SK-N-SH (cell line): ENCODE measurements around the gene SMAD2.

Source experiments
- CTCF ChIP-seq: fragments of 200-600 bp; sonication (generic); IDR thresholded peaks from 2 replicates; pipeline ENCODE4 v1.6.1; 2017; ENCODE audit warnings: antibody characterized with exemption, mild to moderate bottlenecking, moderate library complexity
- ELF1 ChIP-seq: IDR thresholded peaks from 2 replicates; pipeline ENCODE4 v1.4.0; 2012
- FOSL2 ChIP-seq: IDR thresholded peaks from 2 replicates; pipeline ENCODE4 v1.4.0; 2012; ENCODE audit warnings: low read depth, mild to moderate bottlenecking, moderate library complexity, borderline replicate concordance
- JUND ChIP-seq: IDR thresholded peaks from 2 replicates; pipeline ENCODE4 v1.4.0; 2012
- NFIC ChIP-seq: IDR thresholded peaks from 2 replicates; pipeline ENCODE4 v1.4.0; 2012; ENCODE audit warnings: borderline replicate concordance
- POLR2AphosphoS5 ChIP-seq: IDR thresholded peaks from 2 replicates; pipeline ENCODE4 v1.6.1; 2012; ENCODE audit warnings: low read depth, low read length
- RAD21 ChIP-seq: IDR thresholded peaks from 2 replicates; pipeline ENCODE4 v1.6.1; 2012; ENCODE audit warnings: mild to moderate bottlenecking, low read length
- REST ChIP-seq: IDR thresholded peaks from 2 replicates; pipeline ENCODE4 v1.6.1; 2012; ENCODE audit warnings: mild to moderate bottlenecking, low read depth, low read length, moderate library complexity
- RFX5 ChIP-seq: IDR thresholded peaks from 2 replicates; pipeline ENCODE4 v1.6.1; 2012; ENCODE audit warnings: mild to moderate bottlenecking, improper control_type of control experiment, low read length
- SMC3 ChIP-seq: IDR thresholded peaks from 2 replicates; pipeline ENCODE4 v1.6.1; 2012; ENCODE audit warnings: low read depth, low read length, improper control_type of control experiment
- TEAD4 ChIP-seq: IDR thresholded peaks from 2 replicates; pipeline ENCODE4 v1.4.0; 2012; ENCODE audit warnings: mild to moderate bottlenecking, borderline replicate concordance; ENCODE audit not compliant: insufficient read depth
- USF2 ChIP-seq: fragments of 150-350 bp; IDR thresholded peaks from 2 replicates; pipeline ENCODE4 v1.6.1; 2017; ENCODE audit warnings: antibody characterized with exemption, low read length, low read depth, borderline replicate concordance

GRCh38 chr18:47865183-47865582, 65.3 kb downstream of the SMAD2 start:
- TF ChIP-seq CTCF (no peak), NFIC (no peak), FOSL2 (no peak), JUND (no peak), TEAD4 (no peak), SMC3 (no peak), USF2 (no peak), RFX5 (no peak), POLR2AphosphoS5 (no peak), REST (no peak), ELF1 (no peak), RAD21 (no peak)
